WERI-Rb-1 (cell line): ENCODE results near the gene SPINK7.

ENCODE experiments used
- DNase-seq: peaks from one replicate; pipeline ENCODE4 v3.0.0-alpha.2; 2020
- H3K27ac ChIP-seq: fragments of 250-450 bp; sonication (Bioruptor Pico); 2 replicates; pipeline ENCODE4 v1.5.1; 2020; ENCODE audit warnings: mild to moderate bottlenecking, moderate library complexity
- H3K27me3 ChIP-seq: fragments of 250-450 bp; sonication (Bioruptor Pico); 2 replicates; pipeline ENCODE4 v1.5.1; 2021; ENCODE audit warnings: mild to moderate bottlenecking, low read depth, moderate library complexity; ENCODE audit not compliant: insufficient read depth, severe bottlenecking
- H3K36me3 ChIP-seq: fragments of 250-450 bp; sonication (Bioruptor Pico); 2 replicates; pipeline ENCODE4 v1.5.1; 2020; ENCODE audit warnings: mild to moderate bottlenecking, moderate library complexity
- H3K4me3 ChIP-seq: 2 replicates; pipeline ENCODE4 v1.5.1; 2011; ENCODE audit warnings: low read depth, mild to moderate bottlenecking, control low read depth, low read length
- H3K9me3 ChIP-seq: fragments of 250-450 bp; sonication (Bioruptor Pico); 2 replicates; pipeline ENCODE4 v1.5.1; 2021; ENCODE audit warnings: mild to moderate bottlenecking, moderate library complexity; ENCODE audit not compliant: severe bottlenecking
- TF ChIP-seq, protein P1 (sequence below): IDR thresholded peaks from 2 replicates; pipeline ENCODE4 v1.5.1; 2011; ENCODE audit warnings: low read depth, mild to moderate bottlenecking, control low read depth, inconsistent platforms, low read length

The SPINK7 gene

DNA sequence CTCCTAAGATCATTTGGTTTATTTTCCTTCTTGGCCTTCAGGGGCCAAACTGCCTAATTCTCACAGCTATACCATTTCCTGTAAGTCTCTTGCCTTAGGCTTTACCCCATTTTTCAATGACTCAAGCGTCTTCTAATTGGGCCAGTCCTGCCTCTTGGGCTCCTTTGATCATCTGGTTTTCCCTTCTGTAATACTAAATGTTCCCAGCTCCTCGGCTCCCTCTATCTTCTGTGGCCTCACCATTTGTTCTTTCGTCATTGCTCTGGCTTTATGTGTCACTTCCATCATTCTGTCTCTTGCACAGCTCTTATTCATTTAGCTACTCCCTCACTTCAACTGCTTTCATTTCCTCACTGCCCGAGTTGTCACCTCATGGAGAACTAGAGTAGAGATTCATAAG, 14.5 kb upstream of the SPINK7 start:
- no peaks in the 10 kb centered on the region for H3K27me3 ChIP-seq
- H3K36me3 ChIP-seq = no peaks in the 10 kb centered on the region
- no peak overlapping the region for H3K4me3 ChIP-seq
- H3K27ac ChIP-seq = no peak overlapping the region
- TF ChIP-seq, protein P1, sequence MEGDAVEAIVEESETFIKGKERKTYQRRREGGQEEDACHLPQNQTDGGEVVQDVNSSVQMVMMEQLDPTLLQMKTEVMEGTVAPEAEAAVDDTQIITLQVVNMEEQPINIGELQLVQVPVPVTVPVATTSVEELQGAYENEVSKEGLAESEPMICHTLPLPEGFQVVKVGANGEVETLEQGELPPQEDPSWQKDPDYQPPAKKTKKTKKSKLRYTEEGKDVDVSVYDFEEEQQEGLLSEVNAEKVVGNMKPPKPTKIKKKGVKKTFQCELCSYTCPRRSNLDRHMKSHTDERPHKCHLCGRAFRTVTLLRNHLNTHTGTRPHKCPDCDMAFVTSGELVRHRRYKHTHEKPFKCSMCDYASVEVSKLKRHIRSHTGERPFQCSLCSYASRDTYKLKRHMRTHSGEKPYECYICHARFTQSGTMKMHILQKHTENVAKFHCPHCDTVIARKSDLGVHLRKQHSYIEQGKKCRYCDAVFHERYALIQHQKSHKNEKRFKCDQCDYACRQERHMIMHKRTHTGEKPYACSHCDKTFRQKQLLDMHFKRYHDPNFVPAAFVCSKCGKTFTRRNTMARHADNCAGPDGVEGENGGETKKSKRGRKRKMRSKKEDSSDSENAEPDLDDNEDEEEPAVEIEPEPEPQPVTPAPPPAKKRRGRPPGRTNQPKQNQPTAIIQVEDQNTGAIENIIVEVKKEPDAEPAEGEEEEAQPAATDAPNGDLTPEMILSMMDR = no peak
- no peak for DNase-seq
- no peaks in the 10 kb centered on the region for H3K9me3 ChIP-seq

DNA sequence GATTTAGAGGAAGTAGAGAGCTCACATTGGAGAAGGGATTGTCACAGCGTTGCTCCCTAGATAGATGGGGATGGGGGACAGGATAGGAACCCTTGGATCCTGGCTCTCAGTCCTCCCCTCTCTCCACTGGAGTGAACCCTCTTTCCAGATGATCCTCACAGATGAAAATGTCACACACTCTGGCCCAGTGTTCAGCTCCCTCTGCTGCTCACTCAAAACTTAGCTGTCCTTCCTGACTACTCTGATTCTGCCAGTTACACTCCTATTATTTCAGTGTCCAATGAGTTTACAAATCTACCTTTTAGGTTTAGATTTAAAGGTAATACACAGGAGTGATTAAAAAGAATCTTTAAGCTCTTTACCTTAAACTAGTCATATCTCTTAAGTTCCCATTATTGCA, 5.8 kb upstream of the SPINK7 start:
- Histone ChIP-seq H3K27me3 (no peaks in the 10 kb centered on the region), H3K36me3 (no peaks in the 10 kb centered on the region), H3K9me3 (peaks cover 7% of the 10 kb centered on the region), H3K27ac (no peak overlapping the region), H3K4me3 (no peak overlapping the region)
- TF ChIP-seq, protein P1 = 0 out of 2 replicates have a peak, but pooled peaks have one; percentile 4
- no peak for DNase-seq

DNA sequence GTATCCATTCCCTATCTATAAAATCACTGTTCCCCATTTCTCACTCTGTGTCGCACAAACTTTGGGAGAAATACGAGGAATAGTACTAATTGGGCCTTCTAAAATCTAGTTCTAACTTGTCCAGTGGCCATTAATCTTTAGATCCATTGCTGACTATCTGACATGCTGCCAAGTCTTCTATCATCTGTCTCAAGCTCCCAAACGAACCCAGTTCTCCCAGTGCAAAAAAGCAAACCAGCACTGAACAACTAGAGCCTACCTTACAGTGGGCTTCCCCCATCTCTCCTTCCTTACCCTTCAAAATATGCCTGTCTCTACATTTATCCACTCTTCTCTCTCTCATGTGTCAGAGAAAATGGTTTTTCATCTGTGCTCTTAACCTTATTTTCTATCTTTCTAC, 3.2 kb upstream of the SPINK7 start:
- H3K27me3 ChIP-seq = no peaks in the 10 kb centered on the region
- H3K9me3 ChIP-seq = peaks cover 7% of the 10 kb centered on the region
- TF ChIP-seq, protein P1 = no peak
- H3K27ac ChIP-seq = no peak overlapping the region
- H3K4me3 ChIP-seq = no peak overlapping the region
- H3K36me3 ChIP-seq = no peaks in the 10 kb centered on the region
- no peak for DNase-seq

DNA sequence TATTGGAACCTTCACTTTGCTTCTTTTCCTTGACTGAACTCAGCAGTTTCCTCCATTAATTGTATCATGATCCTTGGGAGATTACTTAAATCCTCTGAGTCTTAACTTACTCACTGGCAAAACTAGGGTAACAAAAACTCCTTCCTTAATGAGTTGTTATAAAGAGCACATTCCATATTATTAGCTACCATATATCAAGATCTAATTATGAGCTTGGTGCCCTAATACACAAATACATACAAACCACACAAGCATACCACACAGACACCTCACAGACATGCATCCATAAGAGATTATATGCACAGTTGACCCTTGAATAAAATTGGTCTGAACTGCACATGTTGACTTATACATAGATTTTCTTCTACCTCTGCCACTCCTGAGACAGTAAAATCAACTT, 2.5 kb upstream of the SPINK7 start:
- Histone ChIP-seq H3K4me3 (no peak overlapping the region), H3K36me3 (no peaks in the 10 kb centered on the region), H3K9me3 (peaks cover 7% of the 10 kb centered on the region), H3K27ac (no peak overlapping the region), H3K27me3 (no peaks in the 10 kb centered on the region)
- TF ChIP-seq, protein P1 = no peak
- DNase-seq = no peak

DNA sequence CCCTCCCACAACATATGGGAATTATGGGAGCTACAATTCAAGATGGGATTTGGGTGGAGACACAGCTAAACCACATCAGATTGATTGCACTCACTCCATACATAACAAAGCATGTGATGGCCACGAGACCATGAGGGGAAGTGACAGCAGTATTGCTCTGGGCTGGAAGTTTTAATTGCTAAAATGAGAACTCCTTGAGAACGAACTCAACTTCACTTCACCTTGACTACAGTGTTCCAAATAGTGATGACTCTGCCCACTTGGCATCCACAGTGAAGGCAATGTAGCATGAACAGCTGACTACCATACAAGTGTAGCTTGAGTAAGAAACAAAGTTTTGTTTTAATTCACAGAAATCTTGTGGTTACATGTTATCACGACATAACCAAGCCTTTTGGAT, 739 bp upstream of the SPINK7 start:
- Histone ChIP-seq H3K27me3 (no peaks in the 10 kb centered on the region), H3K4me3 (no peak overlapping the region), H3K27ac (no peak overlapping the region), H3K9me3 (peaks cover 7% of the 10 kb centered on the region), H3K36me3 (no peaks in the 10 kb centered on the region)
- no peak for DNase-seq
- TF ChIP-seq, protein P1 = no peak

DNA sequence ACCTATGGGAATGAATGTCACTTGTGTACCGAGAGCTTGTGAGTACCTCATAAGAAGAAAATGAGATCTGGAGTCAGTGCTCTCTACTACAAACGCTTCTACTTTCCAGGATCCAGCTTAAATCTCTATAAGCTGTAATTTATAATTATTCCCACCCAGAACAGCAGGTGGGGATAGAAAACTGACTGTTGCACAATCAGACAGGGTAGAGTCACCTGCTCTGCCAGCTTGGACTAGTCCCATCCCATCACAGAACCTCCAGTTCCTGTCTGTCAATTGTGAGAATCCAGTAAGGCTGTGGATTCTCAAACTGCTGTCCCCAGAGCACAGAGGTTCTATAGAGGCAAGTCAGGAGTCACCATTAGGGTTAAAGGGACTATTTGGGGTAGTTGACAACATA, 2.0 kb downstream of the SPINK7 start:
- Histone ChIP-seq H3K27ac (no peak overlapping the region), H3K9me3 (peaks cover under 1% of the 10 kb centered on the region), H3K36me3 (no peaks in the 10 kb centered on the region), H3K27me3 (no peaks in the 10 kb centered on the region), H3K4me3 (no peak overlapping the region)
- TF ChIP-seq, protein P1 = no peak
- DNase-seq = peak; percentile 23
